ENCODE results near the gene FSTL1. TPM values are rescaled to one million over a fixed set of nuclear protein-coding genes. Genes with fewer than 3 reads are reported as not detected.

FSTL1 gene
- polyA plus RNA-seq, 1 of the 3 experiments (the other 2 are of a cell fraction), result 329 TPM

GRCh38 chr3:120488296-120488695 lies 37.5 kb upstream of the FSTL1 start (continued):
- TF ChIP-seq SMC3 (IDR thresholded peaks at IDR 0.05; ENCODE audit: low read depth, low read length), result no peak
- TF ChIP-seq FOSL2 (IDR thresholded peaks at IDR 0.05; ENCODE audit: borderline replicate concordance, low read depth), result no peak

- CTCF ChIA-PET, result interaction anchor here (1.0 to 2.0 kb wide), 2 partner anchors 69 to 72 kb away, joined by 4 to 6 read pairs; no protein-coding TSS in a partner anchor
- Histone ChIP-seq H3K4me3 (ENCODE audit: low read depth in 2 of 2, low read length in 1 of 2) (no peak overlapping the region), H3F3A (replicated peaks; ENCODE audit: insufficient read depth) (peaks cover 3% of the 10 kb centered on the region), H3K79me2 (ENCODE audit: insufficient read depth) (no peaks in the 10 kb centered on the region), H4K20me1 (ENCODE audit: insufficient read depth) (no peaks in the 10 kb centered on the region), H3K9ac (no peak overlapping the region), H3K9me2 (no peaks in the 10 kb centered on the region), H3K9me3 (no peaks in the 10 kb centered on the region), H2AFZ (ENCODE audit: low read depth) (no peak overlapping the region), H3K27me3 (ENCODE audit: insufficient read depth) (no peaks in the 10 kb centered on the region), H3K4me1 (ENCODE audit: control insufficient read depth in 1 of 2, insufficient read depth in 2 of 2, low read depth in 1 of 2, low read length in 1 of 2) (peaks cover 0 to 3% of the 10 kb centered on the region in 2 experiments; a peak in 2 of 4 replicates), H3K27ac (ENCODE audit: low read depth in 2 of 2, low read length in 1 of 2) (peak overlapping the region; percentile 25 to 60; a peak in 3 of 4 replicates), H3K36me3 (replicated peaks in 1 of 2; ENCODE audit: control insufficient read depth in 1 of 2, insufficient read depth in 2 of 2, low read length in 1 of 2) (no peaks in the 10 kb centered on the region), H3K4me2 (peak overlapping the region; percentile 40)
- WGBS (ENCODE audit: low lambda C conversion rate), result 11% methylated on average over 3 of the region's 3 CpGs
- TF ChIP-seq NFIC (IDR thresholded peaks at IDR 0.05; ENCODE audit: borderline replicate concordance), result peak; percentile 42; the same call in 1 of the 2 replicates
- no peak for TF ChIP-seq USF2 (IDR thresholded peaks at IDR 0.05; ENCODE audit: borderline replicate concordance, low read depth, low read length)
- TF ChIP-seq ZBTB33 (IDR thresholded peaks at IDR 0.05; ENCODE audit: borderline replicate concordance, low read depth), result no peak
- peak; percentile 36; the same call in 1 of the 2 replicates for TF ChIP-seq MAX (IDR thresholded peaks at IDR 0.05; ENCODE audit: low read depth)
- TF ChIP-seq JUND (IDR thresholded peaks at IDR 0.05), result peak; percentile 56
- TF ChIP-seq FOXM1 (IDR thresholded peaks at IDR 0.05; ENCODE audit: low read depth), result no peak
- TF ChIP-seq TEAD4 (IDR thresholded peaks at IDR 0.05; ENCODE audit: borderline replicate concordance, insufficient read depth), result 0 out of 2 replicates have a peak, but pooled peaks have one; percentile 45
- peak; percentile 8 to 47; a peak in 1 of 4 replicates for TF ChIP-seq EP300 (IDR thresholded peaks at IDR 0.05; ENCODE audit: borderline replicate concordance in 1 of 2, low read depth in 1 of 2, low read length in 1 of 2)
- no peak for TF ChIP-seq RFX5 (IDR thresholded peaks at IDR 0.05; ENCODE audit: low read length)
- TF ChIP-seq TCF12 (IDR thresholded peaks at IDR 0.05), result peak; percentile 81
- peak; percentile 62; the same call in 1 of the 2 replicates for TF ChIP-seq PBX3 (IDR thresholded peaks at IDR 0.05)
- no peak for TF ChIP-seq CHD2 (IDR thresholded peaks at IDR 0.05; ENCODE audit: low read length, partially characterized antibody)
- TF ChIP-seq FOSL2 (IDR thresholded peaks at IDR 0.05; ENCODE audit: borderline replicate concordance, low read depth), result 0 out of 2 replicates have a peak, but pooled peaks have one; percentile 29
- no peak for DNase-seq
- POLR2A ChIA-PET, result no interaction called here
Observed at GRCh38 chr3:120487191-120487650, 36.4 kb upstream of the FSTL1 start.

Measured in SK-N-SH (cell line).